Activated B cell treated with CpG ODN at 0.5 μM for 24 hours (primary cell): ENCODE results near the gene ZC3H12C. TPM values are rescaled to one million over a fixed set of nuclear protein-coding genes. Genes with fewer than 3 reads are reported as not detected.
A peak's percentile ranks its signal among the peaks of the same experiment; 100 is the strongest.

Experiments used
- ATAC-seq: fragments of 200-7000 bp; cut with Tn5 transposase; one replicate; pipeline ENCODE4 v1.10.0; 2021; ENCODE audit warnings: low read depth, mild to moderate bottlenecking, moderate library complexity
- CTCF ChIA-PET: fragments of 350-600 bp; sonication (Branson Sonifier 250); formaldehyde crosslinking; loops from one replicate; lab custom pipeline; 2021; ENCODE audit warnings: antibody characterized with exemption; lab: Charles Lee
- POLR2A ChIA-PET: fragments of 350-600 bp; sonication (Branson Sonifier 250); formaldehyde crosslinking; loops from one replicate; lab custom pipeline; 2021; ENCODE audit warnings: antibody characterized with exemption; lab: Charles Lee
- DNase-seq: peaks from one replicate; pipeline ENCODE4 v3.0.0; 2022
- H3K27ac Mint-ChIP-seq: one replicate; pipeline ENCODE4 v1.8.0; 2020; ENCODE audit warnings: mixed read lengths
- H3K27me3 Mint-ChIP-seq: one replicate; pipeline ENCODE4 v1.8.0; 2021; ENCODE audit warnings: mixed read lengths
- H3K36me3 Mint-ChIP-seq: one replicate; pipeline ENCODE4 v1.8.0; 2021; ENCODE audit warnings: low read depth, mixed read lengths
- H3K4me1 Mint-ChIP-seq: one replicate; pipeline ENCODE4 v1.8.0; 2021; ENCODE audit warnings: mixed read lengths
- H3K4me3 Mint-ChIP-seq: one replicate; pipeline ENCODE4 v1.8.0; 2020; ENCODE audit warnings: mild to moderate bottlenecking, mixed read lengths
- H3K9me3 Mint-ChIP-seq: one replicate; pipeline ENCODE4 v1.8.0; 2020; ENCODE audit warnings: mixed read lengths
- CTCF ChIP-seq: fragments of 200-600 bp; IDR thresholded peaks from one replicate; pipeline ENCODE4 v1.8.0; 2022; ENCODE audit warnings: antibody characterized with exemption, mild to moderate bottlenecking
- intact Hi-C: fragments of 100-400 bp; cut with micrococcal nuclease; formaldehyde crosslinking; loops from one replicate; pipeline ENCODE4 v1.15.1; 2024
- total RNA-seq: library from RNA; stranded (reverse); gene quantifications from 2 replicates; pipeline ENCODE4 v1.2.3, GENCODE V29; 2022

The ZC3H12C gene
- total RNA-seq, 1 donor from 2014 or later = 0.95 TPM

- POLR2A ChIA-PET = no interaction called here
Observed at GRCh38 chr11:110173811-110174644, 80.8 kb downstream of the ZC3H12C start.

GRCh38 chr11:110174645-110175310 is 81.6 kb downstream of the ZC3H12C start:
- Mint-ChIP-seq H3K4me3 (no peak overlapping the region), H3K27ac (no peak overlapping the region), H3K27me3 (peaks cover 18% of the 10 kb centered on the region), H3K9me3 (no peaks in the 10 kb centered on the region), H3K36me3 (no peaks in the 10 kb centered on the region), H3K4me1 (peaks cover 7% of the 10 kb centered on the region)
- intact Hi-C loops = no loop called here
- ChIA-PET CTCF (interaction anchor here (1.5 kb wide), 2 partner anchors 10 to 27 kb away, joined by 3 read pairs; no protein-coding TSS in a partner anchor), POLR2A (no interaction called here)
- TF ChIP-seq CTCF = no peak
- DNase-seq (no peak), ATAC-seq (no peak)

More at GRCh38 chr11:110173811-110174644, 80.8 kb downstream of the ZC3H12C start:
- Mint-ChIP-seq H3K4me3 (peak overlapping the region; percentile 30), H3K4me1 (peaks cover 7% of the 10 kb centered on the region), H3K27me3 (peaks cover 18% of the 10 kb centered on the region), H3K27ac (no peak overlapping the region), H3K9me3 (no peaks in the 10 kb centered on the region), H3K36me3 (no peaks in the 10 kb centered on the region)
- peak; percentile 37 for TF ChIP-seq CTCF
- DNase-seq (peak; percentile 34), ATAC-seq (peak; percentile 67)
- CTCF ChIA-PET = interaction anchor here (1.5 kb wide), 2 partner anchors 10 to 27 kb away, joined by 3 read pairs; no protein-coding TSS in a partner anchor
- intact Hi-C loops = no loop called here

GRCh38 chr11:110176366-110177085 is 83.3 kb downstream of the ZC3H12C start:
- DNase-seq (no peak), ATAC-seq (no peak)
- no peaks in the 10 kb centered on the region for H3K9me3 Mint-ChIP-seq
- intact Hi-C loops = no loop called here
- no peak overlapping the region for H3K4me3 Mint-ChIP-seq
- peaks cover 18% of the 10 kb centered on the region for H3K27me3 Mint-ChIP-seq
- no peak overlapping the region for H3K27ac Mint-ChIP-seq
- no peak for TF ChIP-seq CTCF
- ChIA-PET CTCF (no interaction called here), POLR2A (no interaction called here)
- H3K36me3 Mint-ChIP-seq = no peaks in the 10 kb centered on the region
- peaks cover 7% of the 10 kb centered on the region for H3K4me1 Mint-ChIP-seq

- intact Hi-C loops = no loop called here
- no peaks in the 10 kb centered on the region for H3K9me3 Mint-ChIP-seq
- no peak for TF ChIP-seq CTCF
- POLR2A ChIA-PET = no interaction called here
- H3K27me3 Mint-ChIP-seq = peaks cover 21% of the 10 kb centered on the region
- H3K4me1 Mint-ChIP-seq = peaks cover 7% of the 10 kb centered on the region
- no peaks in the 10 kb centered on the region for H3K36me3 Mint-ChIP-seq
- no peak overlapping the region for H3K27ac Mint-ChIP-seq
- CTCF ChIA-PET = no interaction called here
- H3K4me3 Mint-ChIP-seq = no peak overlapping the region
- ATAC-seq (no peak), DNase-seq (no peak)
Observed at GRCh38 chr11:110177086-110177456, 83.9 kb downstream of the ZC3H12C start.
